Measurements from ENCODE around the gene MBOAT1.

DNA sequence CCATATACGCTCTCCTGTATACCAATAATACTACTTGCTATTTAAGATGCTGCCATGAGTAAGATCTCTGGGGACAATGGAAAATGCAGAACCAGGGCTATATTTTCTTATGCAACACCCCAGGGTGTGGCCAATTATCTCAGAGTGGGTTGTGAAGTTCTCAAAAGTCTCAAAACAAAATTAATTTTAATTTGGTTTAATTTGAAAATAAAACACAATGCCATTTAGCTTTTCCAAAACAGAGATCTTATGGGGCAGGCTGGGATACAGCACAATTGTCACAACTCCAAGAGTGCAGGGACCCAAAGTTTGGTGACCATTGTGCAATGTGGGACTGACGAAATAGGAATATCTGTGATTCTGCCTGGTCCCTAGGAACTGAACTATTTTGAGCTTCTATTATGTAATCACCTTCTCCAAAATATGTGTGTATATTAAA lies 43.1 kb downstream of the MBOAT1 start:
- TF ChIP-seq, protein P1, sequence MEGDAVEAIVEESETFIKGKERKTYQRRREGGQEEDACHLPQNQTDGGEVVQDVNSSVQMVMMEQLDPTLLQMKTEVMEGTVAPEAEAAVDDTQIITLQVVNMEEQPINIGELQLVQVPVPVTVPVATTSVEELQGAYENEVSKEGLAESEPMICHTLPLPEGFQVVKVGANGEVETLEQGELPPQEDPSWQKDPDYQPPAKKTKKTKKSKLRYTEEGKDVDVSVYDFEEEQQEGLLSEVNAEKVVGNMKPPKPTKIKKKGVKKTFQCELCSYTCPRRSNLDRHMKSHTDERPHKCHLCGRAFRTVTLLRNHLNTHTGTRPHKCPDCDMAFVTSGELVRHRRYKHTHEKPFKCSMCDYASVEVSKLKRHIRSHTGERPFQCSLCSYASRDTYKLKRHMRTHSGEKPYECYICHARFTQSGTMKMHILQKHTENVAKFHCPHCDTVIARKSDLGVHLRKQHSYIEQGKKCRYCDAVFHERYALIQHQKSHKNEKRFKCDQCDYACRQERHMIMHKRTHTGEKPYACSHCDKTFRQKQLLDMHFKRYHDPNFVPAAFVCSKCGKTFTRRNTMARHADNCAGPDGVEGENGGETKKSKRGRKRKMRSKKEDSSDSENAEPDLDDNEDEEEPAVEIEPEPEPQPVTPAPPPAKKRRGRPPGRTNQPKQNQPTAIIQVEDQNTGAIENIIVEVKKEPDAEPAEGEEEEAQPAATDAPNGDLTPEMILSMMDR (IDR thresholded peaks at IDR 0.05), result no peak
- no peak for TF ChIP-seq POLR2A (IDR thresholded peaks at IDR 0.05)
